Measurements from ENCODE around the gene ATP5F1D. TPM values are rescaled to one million over a fixed set of nuclear protein-coding genes. Genes with fewer than 3 reads are reported as not detected.

Gene ATP5F1D
- total and polyA plus RNA-seq, 2 of the 13 experiments (the other 11 are each of a cell fraction or from before 2014, with no cell fraction given): 39.4 to 78.7 TPM

GRCh38 chr19:1251330-1252220 is 10.0 kb downstream of the ATP5F1D start (continued):
- TF ChIP-seq KIAA2018 (CRISPR knock-in tag; IDR thresholded peaks at IDR 0.05; ENCODE audit: borderline replicate concordance): no peak
- TF ChIP-seq PHF20 (CRISPR knock-in tag; IDR thresholded peaks at IDR 0.05): no peak
- no peak for TF ChIP-seq ZNF83 (CRISPR knock-in tag; IDR thresholded peaks at IDR 0.05; ENCODE audit: borderline replicate concordance)
- no peak for TF ChIP-seq HOXA9 (CRISPR knock-in tag; IDR thresholded peaks at IDR 0.05; ENCODE audit: borderline replicate concordance)
- no peak for TF ChIP-seq ELK4 (CRISPR knock-in tag; IDR thresholded peaks at IDR 0.05; ENCODE audit: borderline replicate concordance)
- no peak for TF ChIP-seq ZNF296 (CRISPR knock-in tag; conservative IDR thresholded peaks at IDR 0.05)
- TF ChIP-seq HMG20A (CRISPR knock-in tag; IDR thresholded peaks at IDR 0.05; ENCODE audit: borderline replicate concordance): no peak
- no peak for TF ChIP-seq ADNP (CRISPR knock-in tag; IDR thresholded peaks at IDR 0.05)
- TF ChIP-seq PITX1 (CRISPR knock-in tag; IDR thresholded peaks at IDR 0.05): no peak

Data from HepG2 (cell line).